Nasal cavity respiratory epithelium epithelial cell of viscerocranial mucosa (primary cell): ENCODE data around the gene EFNB3. TPM values are rescaled to one million over a fixed set of nuclear protein-coding genes. Genes with fewer than 3 reads are reported as not detected.

Experiments
- total RNA-seq: library from RNA; depleted of rRNA; stranded (reverse); fragments of >200 nt; gene quantifications from 2 replicates; pipeline ENCODE4 v1.2.3, GENCODE V29; 2014

The EFNB3 gene
- total RNA-seq, result under 0.01 and 0.14 TPM in 2 replicates

GRCh38 chr17:7704601-7705268 lies at the start of gene EFNB3:
Gene EFNB3, plus strand, starts transcription at chr17:7705202. Its CDS starts 397 bp downstream, at chr17:7705599.

GRCh38 chr17:7687072-7687907 lies 17.7 kb upstream of the EFNB3 start, which contains the start of gene TP53:
Gene TP53, minus strand, starts transcription at chr17:7687490. Its CDS starts 10,896 bp downstream, at chr17:7676594.

GRCh38 chr17:7687908-7688807 lies 16.8 kb upstream of the EFNB3 start, which contains the start of gene WRAP53:
Gene WRAP53, plus strand, starts transcription at chr17:7688477. Its CDS starts 172 bp downstream, at chr17:7688649.

GRCh38 chr17:7716901-7717755 lies 12.1 kb downstream of the EFNB3 start, which contains the start of gene DNAH2:
Gene DNAH2, plus strand, starts transcription at chr17:7717744. Its CDS starts 1,991 bp downstream, at chr17:7719735.

Other genes with a start within 250 kb of the EFNB3 start
- 17.4 and 37.4 TPM in 2 replicates for gene ZBTB4, start 225.6 kb upstream of the EFNB3 start, total RNA-seq
- gene SLC35G6, start 223.8 kb upstream of the EFNB3 start, total RNA-seq, result not detected in 2 replicates
- gene POLR2A, start 220.8 kb upstream of the EFNB3 start, total RNA-seq, result 75.9 and 140 TPM in 2 replicates
- 0.34 and 2.5 TPM in 2 replicates for gene TNFSF12, start 156.1 kb upstream of the EFNB3 start, total RNA-seq
- gene TNFSF13, start 146.5 kb upstream of the EFNB3 start, total RNA-seq, result 2.6 and 3.8 TPM in 2 replicates
- 76.8 and 126 TPM in 2 replicates for gene SENP3, start 143.3 kb upstream of the EFNB3 start, total RNA-seq
- gene CD68, start 125.6 kb upstream of the EFNB3 start, total RNA-seq, result 8.3 and 13.7 TPM in 2 replicates
- gene MPDU1, start 121.3 kb upstream of the EFNB3 start, total RNA-seq, result 31.0 and 32.5 TPM in 2 replicates
- gene SOX15, start 115.1 kb upstream of the EFNB3 start, total RNA-seq, result 38.7 and 54.0 TPM in 2 replicates
- 39.1 and 51.3 TPM in 2 replicates for gene FXR2, start 90.3 kb upstream of the EFNB3 start, total RNA-seq
- gene SAT2, start 77.4 kb upstream of the EFNB3 start, total RNA-seq, result 22.5 and 23.2 TPM in 2 replicates
- under 0.01 and 0.21 TPM in 2 replicates for gene SHBG, start 75.1 kb upstream of the EFNB3 start, total RNA-seq
- not detected in 2 replicates for gene ATP1B2, start 54.3 kb upstream of the EFNB3 start, total RNA-seq
- 26.7 and 40.1 TPM in 2 replicates for gene TP53, start 17.7 kb upstream of the EFNB3 start, total RNA-seq
- gene WRAP53, start 16.7 kb upstream of the EFNB3 start, total RNA-seq, result 2.7 and 3.3 TPM in 2 replicates
- under 0.01 and 0.21 TPM in 2 replicates for gene DNAH2, start 12.5 kb downstream of the EFNB3 start, total RNA-seq
- 5.5 and 35.3 TPM in 2 replicates for gene KDM6B, start 129.0 kb downstream of the EFNB3 start, total RNA-seq
- under 0.01 and 0.85 TPM in 2 replicates for gene TMEM88, start 149.9 kb downstream of the EFNB3 start, total RNA-seq
- gene NAA38, start 152.4 kb downstream of the EFNB3 start, total RNA-seq, result 18.2 and 27.3 TPM in 2 replicates
- gene CYB5D1, start 152.8 kb downstream of the EFNB3 start, total RNA-seq, result 15.7 and 16.4 TPM in 2 replicates
- gene CHD3, start 183.6 kb downstream of the EFNB3 start, total RNA-seq, result 62.2 and 167 TPM in 2 replicates
- gene RNF227, start 211.1 kb downstream of the EFNB3 start, total RNA-seq, result 12.6 and 15.2 TPM in 2 replicates
- under 0.01 and 0.21 TPM in 2 replicates for gene KCNAB3, start 224.7 kb downstream of the EFNB3 start, total RNA-seq
- 26.7 and 47.7 TPM in 2 replicates for gene TRAPPC1, start 226.7 kb downstream of the EFNB3 start, total RNA-seq
- 12.0 and 18.7 TPM in 2 replicates for gene CNTROB, start 227.0 kb downstream of the EFNB3 start, total RNA-seq